Measurements from ENCODE around the gene IFITM5.
"Not testable (repeated sequence)": the region's sequence is repeated elsewhere in the genome, so short reads cannot be mapped to it uniquely, and the experiment has no call there.

Gene IFITM5

GRCh38 chr11:311013-311748 lies 11.9 kb upstream of the IFITM5 start:
- DNase-seq: not testable (repeated sequence)

- not testable (repeated sequence) for DNase-seq
Observed at GRCh38 chr11:309979-310572, 10.8 kb upstream of the IFITM5 start.

GRCh38 chr11:308740-309665 lies 9.7 kb upstream of the IFITM5 start:
- DNase-seq: peak; percentile 40

GRCh38 chr11:307766-308708 lies 8.7 kb upstream of the IFITM5 start, which contains the start of gene IFITM2:
IFITM2 (plus strand) TSS chr11:307816; CDS start chr11:308193, 377 bp downstream.
- DNase-seq: not testable (repeated sequence)

- no peak for DNase-seq
Observed at GRCh38 chr11:306645-307371, 7.5 kb upstream of the IFITM5 start.

GRCh38 chr11:305844-306211 lies 6.5 kb upstream of the IFITM5 start:
- no peak for DNase-seq

GRCh38 chr11:304915-305843 lies 5.9 kb upstream of the IFITM5 start:
- peak; percentile 56 for DNase-seq

GRCh38 chr11:304061-304506 lies 4.8 kb upstream of the IFITM5 start:
- no peak for DNase-seq

GRCh38 chr11:303363-303762 lies 4.0 kb upstream of the IFITM5 start:
- no peak for DNase-seq

- no peak for DNase-seq
Observed at GRCh38 chr11:299951-300735, 817 bp upstream of the IFITM5 start.

- DNase-seq: no peak
Observed at GRCh38 chr11:298406-299065, 790 bp downstream of the IFITM5 start.

- DNase-seq: no peak
Observed at GRCh38 chr11:297586-298405, 1.5 kb downstream of the IFITM5 start.

- no peak for DNase-seq
Observed at GRCh38 chr11:297051-297585, 2.2 kb downstream of the IFITM5 start.

- DNase-seq: no peak
Observed at GRCh38 chr11:296171-297050, 2.9 kb downstream of the IFITM5 start.

GRCh38 chr11:295351-296170 lies 3.8 kb downstream of the IFITM5 start:
- DNase-seq: no peak

- no peak for DNase-seq
Observed at GRCh38 chr11:294780-295179, 4.5 kb downstream of the IFITM5 start.

All from effector CD4-positive, alpha-beta T cell (primary cell).